Central memory CD4-positive, alpha-beta T cell (primary cell): Measurements from ENCODE around the gene CEP95.

Source experiments
- DNase-seq: peaks from one replicate; pipeline ENCODE4 v3.0.0; 2022

Gene CEP95

GRCh38 chr17:64520359-64520758 lies 13.6 kb downstream of the CEP95 start:
- no peak for DNase-seq

GRCh38 chr17:64527914-64528313 lies 21.1 kb downstream of the CEP95 start:
- DNase-seq, result no peak

- no peak for DNase-seq
Measured at GRCh38 chr17:64529221-64529620, 22.4 kb downstream of the CEP95 start.

- no peak for DNase-seq
Measured at GRCh38 chr17:64531955-64532371, 25.2 kb downstream of the CEP95 start.

- DNase-seq, result no peak
Measured at GRCh38 chr17:64532409-64532808, 25.6 kb downstream of the CEP95 start.

GRCh38 chr17:64533784-64534183 lies 27.0 kb downstream of the CEP95 start:
- DNase-seq, result no peak

- no peak for DNase-seq
Measured at GRCh38 chr17:64534187-64534586, 27.4 kb downstream of the CEP95 start.

- DNase-seq, result no peak
Measured at GRCh38 chr17:64535357-64535756, 28.6 kb downstream of the CEP95 start.

- no peak for DNase-seq
Measured at GRCh38 chr17:64536913-64537312, 30.1 kb downstream of the CEP95 start.

GRCh38 chr17:64537488-64537887 lies 30.7 kb downstream of the CEP95 start:
- DNase-seq, result no peak

GRCh38 chr17:64538508-64539130 lies 31.8 kb downstream of the CEP95 start:
- no peak for DNase-seq

GRCh38 chr17:64540118-64540776 lies 33.5 kb downstream of the CEP95 start:
- DNase-seq, result no peak

- DNase-seq, result no peak
Measured at GRCh38 chr17:64544742-64545141, 38.0 kb downstream of the CEP95 start.

GRCh38 chr17:64546716-64547115 lies 39.9 kb downstream of the CEP95 start:
- no peak for DNase-seq

- no peak for DNase-seq
Measured at GRCh38 chr17:64547319-64547718, 40.5 kb downstream of the CEP95 start.

GRCh38 chr17:64551461-64551860 lies 44.7 kb downstream of the CEP95 start:
- no peak for DNase-seq

GRCh38 chr17:64554028-64554637 lies 47.4 kb downstream of the CEP95 start:
- DNase-seq, result no peak

- no peak for DNase-seq
Measured at GRCh38 chr17:64555281-64555680, 48.5 kb downstream of the CEP95 start.

- DNase-seq, result no peak
Measured at GRCh38 chr17:64564098-64564497, 57.3 kb downstream of the CEP95 start.

- DNase-seq, result no peak
Measured at GRCh38 chr17:64565563-64565962, 58.8 kb downstream of the CEP95 start.

- DNase-seq, result no peak
Measured at GRCh38 chr17:64571746-64572145, 65.0 kb downstream of the CEP95 start.

GRCh38 chr17:64572682-64573154 lies 65.9 kb downstream of the CEP95 start:
- DNase-seq, result no peak

- no peak for DNase-seq
Measured at GRCh38 chr17:64573214-64573613, 66.4 kb downstream of the CEP95 start.

- DNase-seq, result no peak
Measured at GRCh38 chr17:64574646-64575045, 67.9 kb downstream of the CEP95 start.
